HepG2 (cell line): Measurements from ENCODE around the gene PRR19. TPM values are rescaled to one million over a fixed set of nuclear protein-coding genes. Genes with fewer than 3 reads are reported as not detected.

Experiments
- AGO1 ChIP-seq: fragments of 200-400 bp; formaldehyde crosslinking; IDR thresholded peaks from 2 replicates; pipeline ENCODE4 v1.6.1; 2017; ENCODE audit warnings: mild to moderate bottlenecking, low read depth, low read length, moderate library complexity; ENCODE audit not compliant: poor library complexity, severe bottlenecking
- ARNT2 ChIP-seq: sonication (generic); formaldehyde crosslinking; IDR thresholded peaks from 2 replicates; pipeline ENCODE4 v1.8.0; 2022; ENCODE audit warnings: mild to moderate bottlenecking, low read depth, missing genetic modification reagents, moderate library complexity
- CAMTA2 ChIP-seq: sonication (generic); formaldehyde crosslinking; IDR thresholded peaks from 2 replicates; pipeline ENCODE4 v1.4.0; 2020; ENCODE audit warnings: mild to moderate bottlenecking, missing genetic modification reagents, borderline replicate concordance
- CHD4 ChIP-seq: fragments of 200-600 bp; sonication (generic); IDR thresholded peaks from 2 replicates; pipeline ENCODE4 v1.7.0; 2017; ENCODE audit warnings: mild to moderate bottlenecking, low read length, borderline replicate concordance
- ELF4 ChIP-seq: sonication (generic); formaldehyde crosslinking; IDR thresholded peaks from 2 replicates; pipeline ENCODE4 v1.5.0; 2020; ENCODE audit warnings: missing genetic modification reagents, mild to moderate bottlenecking, moderate library complexity, borderline replicate concordance
- HOXA7 ChIP-seq: sonication (generic); formaldehyde crosslinking; IDR thresholded peaks from 2 replicates; pipeline ENCODE4 v1.8.1; 2022; ENCODE audit warnings: mild to moderate bottlenecking, missing genetic modification reagents, moderate library complexity
- KAT2B ChIP-seq: fragments of 150-350 bp; IDR thresholded peaks from 2 replicates; pipeline ENCODE4 v1.6.1; 2014; ENCODE audit warnings: low read depth, low read length, borderline replicate concordance
- KAT7 ChIP-seq: IDR thresholded peaks from 2 replicates; pipeline ENCODE4 v1.6.1; 2018; ENCODE audit warnings: borderline replicate concordance, missing compliant biosample characterization
- KDM1A ChIP-seq: IDR thresholded peaks from 2 replicates; pipeline ENCODE4 v1.6.1; 2016; ENCODE audit warnings: missing compliant biosample characterization
- NCOA1 ChIP-seq: sonication (generic); formaldehyde crosslinking; IDR thresholded peaks from 2 replicates; pipeline ENCODE4 v1.9.0; 2021; ENCODE audit warnings: missing genetic modification reagents
- PCBP1 ChIP-seq: fragments of 200-400 bp; formaldehyde crosslinking; IDR thresholded peaks from 2 replicates; pipeline ENCODE4 v1.6.1; 2017; ENCODE audit warnings: mild to moderate bottlenecking, low read depth, low read length, borderline replicate concordance
- RAD51 ChIP-seq: fragments of 450-650 bp; IDR thresholded peaks from 2 replicates; pipeline ENCODE4 v1.6.1; 2016; ENCODE audit warnings: borderline replicate concordance
- ZHX2 ChIP-seq, 2 experiments: sonication (generic) in 1 of 2; formaldehyde crosslinking in 1 of 2; IDR thresholded peaks; 2 replicates each; pipeline versions ENCODE4 v1.6.1 to v1.9.0; 2014 to 2022; ENCODE audit warnings: antibody characterized with exemption in 1 of 2, borderline replicate concordance in 1 of 2, inconsistent platforms in 1 of 2, low read depth in 1 of 2, missing genetic modification reagents in 1 of 2
- ZMYM3 ChIP-seq: sonication (generic); formaldehyde crosslinking; IDR thresholded peaks from 2 replicates; pipeline ENCODE4 v1.5.1; 2020; ENCODE audit warnings: mild to moderate bottlenecking, missing genetic modification reagents
- ZNF230 ChIP-seq: sonication (generic); formaldehyde crosslinking; IDR thresholded peaks from 2 replicates; pipeline ENCODE4 v1.4.0; 2020; ENCODE audit warnings: mild to moderate bottlenecking, missing genetic modification reagents
- ZNF292 ChIP-seq: sonication (generic); formaldehyde crosslinking; IDR thresholded peaks from 2 replicates; pipeline ENCODE4 v1.8.1; 2022; ENCODE audit warnings: mild to moderate bottlenecking, low read depth, missing genetic modification reagents, borderline replicate concordance
- ZNF784 ChIP-seq: sonication (generic); formaldehyde crosslinking; IDR thresholded peaks from 2 replicates; pipeline ENCODE4 v1.5.1; 2020; ENCODE audit warnings: missing genetic modification reagents, mild to moderate bottlenecking, borderline replicate concordance
- ZNF788 ChIP-seq: sonication (generic); formaldehyde crosslinking; IDR thresholded peaks from 2 replicates; pipeline ENCODE4 v1.5.0; 2020; ENCODE audit warnings: mild to moderate bottlenecking, missing genetic modification reagents, borderline replicate concordance
- polyA plus RNA-seq, 8 experiments: library from polyadenylated mRNA; depleted of rRNA in 3 of 8; stranded (reverse) in 7 of 8; unstranded in 1 of 8; fragments of >200 nt; fragmentation: Illumina TruSeq in 4 of 8; extraction: Trizol in 4 of 8; gene quantifications; 2 replicates each; pipeline versions ENCODE4 v1.2.1 to v1.2.3, GENCODE V29; 2011 to 2016; ENCODE audit warnings: low read depth in 4 of 8, missing spikeins in 1 of 8, mixed read lengths in 1 of 8; ENCODE audit not compliant: insufficient read depth in 1 of 8
- total RNA-seq, 5 experiments: library from RNA; depleted of rRNA; stranded (reverse); fragments of >200 nt; fragmentation: Illumina TruSeq; extraction: Trizol; gene quantifications; 2 replicates each; pipeline ENCODE4 v1.2.3, GENCODE V29; 2016; ENCODE audit warnings: low read depth in 1 of 5
- TF ChIP-seq, protein P1 (sequence below): sonication (generic); formaldehyde crosslinking; IDR thresholded peaks from 2 replicates; pipeline ENCODE4 v1.4.0; 2020; ENCODE audit warnings: missing genetic modification reagents, borderline replicate concordance

The PRR19 gene
- total and polyA plus RNA-seq, 2 of the 13 experiments (the other 11 are each of a cell fraction or from before 2014, with no cell fraction given): 0.21 to 0.33 TPM

- TF ChIP-seq AGO1 (peak; percentile 33), ELF4 (CRISPR knock-in tag) (no peak), ZNF788 (CRISPR knock-in tag) (0 out of 2 replicates have a peak, but pooled peaks have one; percentile 9), HOXA7 (CRISPR knock-in tag) (no peak), RAD51 (no peak), KAT2B (no peak), PCBP1 (0 out of 2 replicates have a peak, but pooled peaks have one; percentile 3), CHD4 (peak; percentile 97; the same call in 1 of the 2 replicates), CAMTA2 (0 out of 2 replicates have a peak, but pooled peaks have one; percentile 17), ZNF230 (CRISPR knock-in tag) (no peak), ZNF784 (CRISPR knock-in tag) (no peak), NCOA1 (CRISPR knock-in tag) (no peak), KAT7 (no peak), KDM1A (peak; percentile 90), ZMYM3 (CRISPR knock-in tag) (peak; percentile 96), ARNT2 (CRISPR knock-in tag) (no peak), ZHX2 (IDR thresholded peaks at IDR 0.05; ENCODE audit: low read depth) (no peak), ZHX2 (CRISPR knock-in tag; IDR thresholded peaks at IDR 0.05; ENCODE audit: borderline replicate concordance) (no peak), ZNF292 (no peak)
- TF ChIP-seq, protein P1, sequence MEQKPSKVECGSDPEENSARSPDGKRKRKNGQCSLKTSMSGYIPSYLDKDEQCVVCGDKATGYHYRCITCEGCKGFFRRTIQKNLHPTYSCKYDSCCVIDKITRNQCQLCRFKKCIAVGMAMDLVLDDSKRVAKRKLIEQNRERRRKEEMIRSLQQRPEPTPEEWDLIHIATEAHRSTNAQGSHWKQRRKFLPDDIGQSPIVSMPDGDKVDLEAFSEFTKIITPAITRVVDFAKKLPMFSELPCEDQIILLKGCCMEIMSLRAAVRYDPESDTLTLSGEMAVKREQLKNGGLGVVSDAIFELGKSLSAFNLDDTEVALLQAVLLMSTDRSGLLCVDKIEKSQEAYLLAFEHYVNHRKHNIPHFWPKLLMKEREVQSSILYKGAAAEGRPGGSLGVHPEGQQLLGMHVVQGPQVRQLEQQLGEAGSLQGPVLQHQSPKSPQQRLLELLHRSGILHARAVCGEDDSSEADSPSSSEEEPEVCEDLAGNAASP: 0 out of 2 replicates have a peak, but pooled peaks have one; percentile 15
Measured at GRCh38 chr19:42324655-42325307, 22.8 kb downstream of the PRR19 start (continued).
